Neural crest cell (in vitro differentiated cells): ENCODE data around the gene CAMKV. TPM values are rescaled to one million over a fixed set of nuclear protein-coding genes. Genes with fewer than 3 reads are reported as not detected.

ENCODE experiments used
- DNase-seq: peaks from one replicate; pipeline ENCODE4 v3.0.0; 2021; ENCODE audit warnings: low read depth, mixed read lengths, low spot score
- H3K27ac Mint-ChIP-seq: one replicate; pipeline ENCODE4 v1.8.0; 2021; ENCODE audit warnings: mild to moderate bottlenecking, mixed read lengths; ENCODE audit not compliant: unreplicated experiment
- H3K27me3 Mint-ChIP-seq: 2 replicates; pipeline ENCODE4 v1.8.0; 2021; ENCODE audit warnings: low read depth, mild to moderate bottlenecking, mixed read lengths
- H3K36me3 Mint-ChIP-seq: 2 replicates; pipeline ENCODE4 v1.8.0; 2021; ENCODE audit warnings: low read depth, mild to moderate bottlenecking, mixed read lengths
- H3K4me1 Mint-ChIP-seq: 2 replicates; pipeline ENCODE4 v1.8.0; 2021; ENCODE audit warnings: mixed read lengths
- H3K4me3 Mint-ChIP-seq: one replicate; pipeline ENCODE4 v1.8.0; 2021; ENCODE audit warnings: mild to moderate bottlenecking, mixed read lengths
- H3K9me3 Mint-ChIP-seq: 2 replicates; pipeline ENCODE4 v1.8.0; 2021; ENCODE audit warnings: mixed read lengths
- CTCF ChIP-seq: fragments of 200-600 bp; sonication (generic); conservative IDR thresholded peaks from 2 replicates; pipeline ENCODE4 v1.5.0; 2021; ENCODE audit warnings: antibody characterized with exemption, mild to moderate bottlenecking
- total RNA-seq: library from RNA; stranded (reverse); gene quantifications from 2 replicates; pipeline ENCODE4 v1.2.1, GENCODE V29; 2021

CAMKV gene
- total RNA-seq, 1 donor from 2014 or later: 41.2 TPM

- Mint-ChIP-seq H3K27ac (no peak overlapping the region), H3K36me3 (no peaks in the 10 kb centered on the region), H3K4me3 (no peak overlapping the region), H3K4me1 (peaks cover 4% of the 10 kb centered on the region), H3K9me3 (no peaks in the 10 kb centered on the region), H3K27me3 (no peaks in the 10 kb centered on the region)
- no peak for TF ChIP-seq CTCF
- peak; percentile 38 for DNase-seq
Measured at GRCh38 chr3:49899815-49900214, 30.1 kb upstream of the CAMKV start.

GRCh38 chr3:49898991-49899390, 29.3 kb upstream of the CAMKV start:
- H3K4me3 Mint-ChIP-seq: no peak overlapping the region
- H3K9me3 Mint-ChIP-seq: no peaks in the 10 kb centered on the region
- no peaks in the 10 kb centered on the region for H3K36me3 Mint-ChIP-seq
- H3K4me1 Mint-ChIP-seq: peaks cover 2% of the 10 kb centered on the region
- no peak overlapping the region for H3K27ac Mint-ChIP-seq
- no peak for DNase-seq
- no peak for TF ChIP-seq CTCF
- H3K27me3 Mint-ChIP-seq: no peaks in the 10 kb centered on the region

GRCh38 chr3:49896345-49896744, 26.6 kb upstream of the CAMKV start:
- DNase-seq: no peak
- Mint-ChIP-seq H3K4me3 (no peak overlapping the region), H3K36me3 (no peaks in the 10 kb centered on the region), H3K27me3 (no peaks in the 10 kb centered on the region), H3K4me1 (no peaks in the 10 kb centered on the region), H3K9me3 (no peaks in the 10 kb centered on the region), H3K27ac (no peak overlapping the region)
- TF ChIP-seq CTCF: no peak

- Mint-ChIP-seq H3K36me3 (no peaks in the 10 kb centered on the region), H3K27ac (no peak overlapping the region), H3K4me3 (no peak overlapping the region), H3K27me3 (no peaks in the 10 kb centered on the region), H3K4me1 (no peaks in the 10 kb centered on the region), H3K9me3 (no peaks in the 10 kb centered on the region)
- TF ChIP-seq CTCF: no peak
- no peak for DNase-seq
Measured at GRCh38 chr3:49895791-49896190, 26.1 kb upstream of the CAMKV start.

GRCh38 chr3:49889296-49889695, 19.6 kb upstream of the CAMKV start:
- no peak overlapping the region for H3K27ac Mint-ChIP-seq

More at GRCh38 chr3:49889296-49889695, 19.6 kb upstream of the CAMKV start:
- H3K4me1 Mint-ChIP-seq: peaks cover 15% of the 10 kb centered on the region
- no peak for TF ChIP-seq CTCF
- H3K27me3 Mint-ChIP-seq: no peaks in the 10 kb centered on the region
- DNase-seq: no peak
- no peak overlapping the region for H3K4me3 Mint-ChIP-seq
- H3K9me3 Mint-ChIP-seq: no peaks in the 10 kb centered on the region
- H3K36me3 Mint-ChIP-seq: no peaks in the 10 kb centered on the region
